ENCODE data around the gene KIAA1328. TPM values are rescaled to one million over a fixed set of nuclear protein-coding genes. Genes with fewer than 3 reads are reported as not detected.
A peak's percentile ranks its signal among the peaks of the same experiment; 100 is the strongest.

Gene KIAA1328
- total and polyA plus RNA-seq, 9 of the 15 experiments (the other 6 are each of a cell fraction or from before 2014, with no cell fraction given): 4.0 to 8.6 (median 7.4) TPM

GRCh38 chr18:36798738-36799473, 30.0 kb upstream of the KIAA1328 start:
- Histone ChIP-seq H3K27ac (ENCODE audit: extremely low read depth, low read depth, low read length) (peak overlapping the region; percentile 29; the same call in 1 of the 3 replicates), H3K9me3 (replicated peaks; ENCODE audit: control insufficient read depth, insufficient read depth, low read depth, low read length) (no peaks in the 10 kb centered on the region), H3K36me3 (ENCODE audit: control insufficient read depth, insufficient read depth, low read length) (peaks cover 95% of the 10 kb centered on the region), H3K9me1 (ENCODE audit: control insufficient read depth, insufficient read depth, low read length) (no peaks in the 10 kb centered on the region), H4K20me1 (replicated peaks; ENCODE audit: control insufficient read depth, insufficient read depth, low read length) (0 out of 2 replicates have a peak, but pooled peaks cover 4% of the 10 kb centered on the region), H2AFZ (ENCODE audit: low read depth, low read length) (no peak overlapping the region), H3K4me3 (no peak overlapping the region), H3K4me1 (replicated peaks in 1 of 2; ENCODE audit: control insufficient read depth in 2 of 2, insufficient read depth in 2 of 2, low read length in 2 of 2) (peaks cover 0 to 6% of the 10 kb centered on the region in 2 experiments; a peak in 2 of 5 replicates), H3K4me2 (ENCODE audit: insufficient read depth, low read length) (peak overlapping the region; percentile 3; the same call in 1 of the 2 replicates), H3K27me3 (ENCODE audit: control insufficient read depth in 2 of 2, insufficient read depth in 2 of 2, low read length in 2 of 2) (no peaks in the 10 kb centered on the region), H3K9ac (ENCODE audit: insufficient read depth in 1 of 2, low read depth in 2 of 2, low read length in 2 of 2) (no peak overlapping the region), H3K79me2 (ENCODE audit: control insufficient read depth, insufficient read depth, low read length) (no peaks in the 10 kb centered on the region)
- ChIA-PET POLR2A (interaction anchor here (0.6 to 1.1 kb wide), 8 partner anchors 9 to 1947 kb away, joined by 3 to 5 read pairs (median 3); no protein-coding TSS in a partner anchor), CTCF (ENCODE audit: low intra/inter-chr PET ratio) (no interaction called here)
- peak; percentile 55 to 64 (median 60) for DNase-seq (ENCODE audit: extremely low read depth in 1 of 4, low spot score in 3 of 4)
- in situ Hi-C loops (cut with MboI): no loop called here
- intact Hi-C loops (cut with micrococcal nuclease): no loop called here
- TF ChIP-seq NR2C1 (IDR thresholded peaks at IDR 0.05) (no peak), NR2C1 (tag; IDR thresholded peaks at IDR 0.05) (no peak), ZNF695 (CRISPR knock-in tag; IDR thresholded peaks at IDR 0.05) (no peak), ZNF696 (CRISPR knock-in tag; conservative IDR thresholded peaks at IDR 0.05) (no peak), CBFA2T3 (IDR thresholded peaks at IDR 0.05) (peak; percentile 50), CREBBP (IDR thresholded peaks at IDR 0.05; ENCODE audit: low read depth, low read length) (no peak), PHB (CRISPR knock-in tag; IDR thresholded peaks at IDR 0.05) (no peak), FIP1L1 (IDR thresholded peaks at IDR 0.05; ENCODE audit: low read depth, low read length, poor library complexity, severe bottlenecking) (no peak), EGR1 (conservative IDR thresholded peaks at IDR 0.05) (peak; percentile 78), CBFA2T2 (conservative IDR thresholded peaks at IDR 0.05) (0 out of 2 replicates have a peak, but pooled peaks have one; percentile 14)
- TF ChIP-seq, protein P1, sequence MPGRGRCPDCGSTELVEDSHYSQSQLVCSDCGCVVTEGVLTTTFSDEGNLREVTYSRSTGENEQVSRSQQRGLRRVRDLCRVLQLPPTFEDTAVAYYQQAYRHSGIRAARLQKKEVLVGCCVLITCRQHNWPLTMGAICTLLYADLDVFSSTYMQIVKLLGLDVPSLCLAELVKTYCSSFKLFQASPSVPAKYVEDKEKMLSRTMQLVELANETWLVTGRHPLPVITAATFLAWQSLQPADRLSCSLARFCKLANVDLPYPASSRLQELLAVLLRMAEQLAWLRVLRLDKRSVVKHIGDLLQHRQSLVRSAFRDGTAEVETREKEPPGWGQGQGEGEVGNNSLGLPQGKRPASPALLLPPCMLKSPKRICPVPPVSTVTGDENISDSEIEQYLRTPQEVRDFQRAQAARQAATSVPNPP (IDR thresholded peaks at IDR 0.05; ENCODE audit: borderline replicate concordance, insufficient read depth, insufficient read length): no peak
- peak; percentile 42 for FAIRE-seq
- 65% methylated on average over 3 of the region's 3 CpGs for WGBS (ENCODE audit: insufficient coverage, low coverage, missing lambda C conversion rate)
- no TSS peak for BruUV-seq (replicated peaks)
- peak; percentile 74 for ATAC-seq

All from K562 (cell line).